ENCODE results near the gene AATF. TPM values are rescaled to one million over a fixed set of nuclear protein-coding genes. Genes with fewer than 3 reads are reported as not detected.
"Not testable (repeated sequence)": the region's sequence is repeated elsewhere in the genome, so short reads cannot be mapped to it uniquely, and the experiment has no call there.

Gene AATF
- total RNA-seq, 2 donors from 2014 or later = 27.3 to 45.7 TPM

- H3K36me3 ChIP-seq = no peaks in the 10 kb centered on the region
- intact Hi-C loops (cut with DNase I) = no loop called here
- no peak overlapping the region for H3K27ac ChIP-seq
- no peaks in the 10 kb centered on the region for H3K9me3 ChIP-seq
- H3K27me3 ChIP-seq (replicated peaks; ENCODE audit: insufficient read depth) = peaks cover 3% of the 10 kb centered on the region
- 69% methylated on average over 25 of the region's 25 CpGs for WGBS
- no peak overlapping the region for H3K4me3 ChIP-seq
- DNase-seq (ENCODE audit: low spot score) = no peak
- no peaks in the 10 kb centered on the region for H3K4me1 ChIP-seq (replicated peaks)
- TF ChIP-seq POLR2A (IDR thresholded peaks at IDR 0.05) = no peak
- no peak for TF ChIP-seq CTCF (IDR thresholded peaks at IDR 0.05)
- no peak for TF ChIP-seq POLR2AphosphoS5 (IDR thresholded peaks at IDR 0.05)
Observed at GRCh38 chr17:37066322-37067255, 117.8 kb downstream of the AATF start.

- H3K27ac ChIP-seq = no peak overlapping the region
- intact Hi-C loops (cut with DNase I) = no loop called here
- peak; percentile 14 for DNase-seq (ENCODE audit: low spot score)
- H3K9me3 ChIP-seq = no peaks in the 10 kb centered on the region
- TF ChIP-seq CTCF (IDR thresholded peaks at IDR 0.05) (no peak), POLR2AphosphoS5 (IDR thresholded peaks at IDR 0.05) (no peak), POLR2A (IDR thresholded peaks at IDR 0.05) (no peak)
- 66% methylated on average over 13 of the region's 13 CpGs for WGBS
- H3K27me3 ChIP-seq (replicated peaks; ENCODE audit: insufficient read depth) = peaks cover 3% of the 10 kb centered on the region
- no peaks in the 10 kb centered on the region for H3K36me3 ChIP-seq
- H3K4me1 ChIP-seq (replicated peaks) = no peaks in the 10 kb centered on the region
- no peak overlapping the region for H3K4me3 ChIP-seq
Observed at GRCh38 chr17:37067555-37068111, 118.9 kb downstream of the AATF start.

GRCh38 chr17:37068266-37068665 is 119.5 kb downstream of the AATF start:
- intact Hi-C loops (cut with DNase I) = no loop called here
- H3K27ac ChIP-seq = no peak overlapping the region
- TF ChIP-seq CTCF (IDR thresholded peaks at IDR 0.05) (no peak), POLR2AphosphoS5 (IDR thresholded peaks at IDR 0.05) (no peak), POLR2A (IDR thresholded peaks at IDR 0.05) (no peak)

GRCh38 chr17:37069087-37069486 is 120.3 kb downstream of the AATF start:
- no peak overlapping the region for H3K27ac ChIP-seq
- no peaks in the 10 kb centered on the region for H3K9me3 ChIP-seq
- TF ChIP-seq CTCF (IDR thresholded peaks at IDR 0.05) (no peak), POLR2A (IDR thresholded peaks at IDR 0.05) (no peak), POLR2AphosphoS5 (IDR thresholded peaks at IDR 0.05) (no peak)
- intact Hi-C loops (cut with DNase I) = no loop called here
- no peaks in the 10 kb centered on the region for H3K4me1 ChIP-seq (replicated peaks)
- DNase-seq (ENCODE audit: low spot score) = no peak
- 93% methylated on average over 3 of the region's 3 CpGs for WGBS
- no peaks in the 10 kb centered on the region for H3K36me3 ChIP-seq
- no peak overlapping the region for H3K4me3 ChIP-seq
- H3K27me3 ChIP-seq (replicated peaks; ENCODE audit: insufficient read depth) = peaks cover 3% of the 10 kb centered on the region

More at GRCh38 chr17:37068266-37068665, 119.5 kb downstream of the AATF start:
- Histone ChIP-seq H3K4me1 (replicated peaks) (no peaks in the 10 kb centered on the region), H3K27me3 (replicated peaks; ENCODE audit: insufficient read depth) (peaks cover 3% of the 10 kb centered on the region), H3K9me3 (no peaks in the 10 kb centered on the region), H3K4me3 (no peak overlapping the region), H3K36me3 (no peaks in the 10 kb centered on the region)
- WGBS = 77% methylated on average over 10 of the region's 10 CpGs
- DNase-seq (ENCODE audit: low spot score) = no peak

GRCh38 chr17:37073464-37073863 is 124.7 kb downstream of the AATF start:
- DNase-seq (ENCODE audit: low spot score); H3K4me3 ChIP-seq; H3K27ac ChIP-seq; H3K9me3 ChIP-seq; H3K36me3 ChIP-seq; H3K27me3 ChIP-seq (replicated peaks; ENCODE audit: insufficient read depth); intact Hi-C loops (cut with DNase I); H3K4me1 ChIP-seq (replicated peaks): not testable (repeated sequence)
- 78% methylated on average over 3 of the region's 3 CpGs for WGBS

All from prostate gland (tissue), 2 donors.